GM13977 (cell line): ENCODE measurements around the gene RER1.

Source experiments
- DNase-seq: peaks from one replicate; pipeline ENCODE4 v3.0.0; 2012; ENCODE audit warnings: low spot score
- CTCF ChIP-seq: IDR thresholded peaks from 2 replicates; pipeline ENCODE4 v1.5.1; 2012; ENCODE audit warnings: mild to moderate bottlenecking, control low read depth; ENCODE audit not compliant: insufficient read depth; ENCODE audit errors: extremely low read depth, missing control alignments
- in situ Hi-C: fragments of 300-500 bp; cut with MboI; formaldehyde crosslinking; loops from one replicate; pipeline ENCODE4 v1.12.0; 2022; ENCODE audit warnings: low sequenced_read_pairs, low pct_unique_long_range_greater_than_20kb, mixed read lengths, inconsistent platforms; ENCODE audit not compliant: unreplicated experiment

The RER1 gene

GRCh38 chr1:2373551-2374251, 17.9 kb upstream of the RER1 start:
- in situ Hi-C loops: no loop called here
- TF ChIP-seq CTCF: no peak
- DNase-seq: no peak

- in situ Hi-C loops: loop anchor here (25.0 kb wide), 1 partner anchor 412 kb away; no protein-coding TSS in a partner anchor
- DNase-seq: no peak
- no peak for TF ChIP-seq CTCF
Observed at GRCh38 chr1:2374252-2375155, 17.1 kb upstream of the RER1 start.

- TF ChIP-seq CTCF: no peak
- in situ Hi-C loops: loop anchor here (25.0 kb wide), 1 partner anchor 413 kb away; no protein-coding TSS in a partner anchor
Observed at GRCh38 chr1:2375246-2375922, 16.3 kb upstream of the RER1 start.

GRCh38 chr1:2375923-2376260, 15.7 kb upstream of the RER1 start:
- DNase-seq: no peak
- no peak for TF ChIP-seq CTCF
- in situ Hi-C loops: loop anchor here (25.0 kb wide), 1 partner anchor 414 kb away; no protein-coding TSS in a partner anchor

More at GRCh38 chr1:2375246-2375922, 16.3 kb upstream of the RER1 start:
- no peak for DNase-seq

GRCh38 chr1:2376261-2376741, 15.3 kb upstream of the RER1 start:
- no peak for DNase-seq
- TF ChIP-seq CTCF: no peak
- in situ Hi-C loops: loop anchor here (25.0 kb wide), 1 partner anchor 414 kb away; no protein-coding TSS in a partner anchor

GRCh38 chr1:2376931-2377672, 14.5 kb upstream of the RER1 start:
- DNase-seq: no peak
- in situ Hi-C loops: loop anchor here (25.0 kb wide), 1 partner anchor 415 kb away; no protein-coding TSS in a partner anchor
- no peak for TF ChIP-seq CTCF
